ENCODE data around the gene PARG.
"Not testable (repeated sequence)": the region's sequence is repeated elsewhere in the genome, so short reads cannot be mapped to it uniquely, and the experiment has no call there.

PARG gene

DNA sequence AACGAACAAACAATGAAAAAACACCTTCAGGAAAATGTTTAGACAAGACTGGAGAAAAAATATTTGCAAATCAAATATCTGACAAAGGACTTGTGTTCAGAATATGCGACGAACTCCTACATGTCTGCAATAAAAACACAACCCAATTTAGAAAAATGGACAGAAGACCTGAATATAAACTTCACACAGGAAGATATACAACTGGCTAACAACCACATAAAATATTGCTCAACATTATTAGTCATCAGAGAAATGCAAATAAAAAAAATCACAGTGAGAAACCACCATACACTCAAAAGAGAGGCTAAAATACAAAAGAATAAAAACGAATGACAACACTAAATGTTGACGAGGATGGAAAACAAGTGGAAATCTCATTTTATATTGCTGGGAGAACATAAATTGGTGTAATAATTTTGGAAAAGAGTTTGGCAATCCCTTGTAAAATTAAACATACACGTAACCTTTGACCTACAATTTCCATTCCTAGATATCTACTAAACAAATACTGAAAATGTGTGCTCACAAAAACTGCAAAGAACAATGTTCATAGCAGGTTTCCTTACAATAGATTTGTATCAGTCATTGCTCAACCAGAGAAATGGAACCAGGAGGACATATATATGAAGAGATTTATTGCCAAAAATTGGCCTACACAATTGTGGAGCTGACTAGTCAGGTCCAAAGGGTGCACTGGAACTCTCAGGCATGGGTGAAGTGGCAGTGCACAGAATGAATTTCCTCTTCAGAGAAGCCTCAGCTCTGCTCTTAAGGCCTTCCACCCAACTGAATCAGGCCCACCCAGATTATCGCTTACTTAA, 96.8 kb downstream of the PARG start:
- H3K9ac ChIP-seq (ENCODE audit: low read depth, low read length, poor library complexity, severe bottlenecking) = no peak overlapping the region
- H3K79me2 ChIP-seq (ENCODE audit: insufficient read depth, low read length) = no peaks in the 10 kb centered on the region
- H3K27me3 ChIP-seq (ENCODE audit: insufficient read depth, low read length, poor library complexity, severe bottlenecking) = no peaks in the 10 kb centered on the region
- H3K9me2 ChIP-seq (replicated peaks; ENCODE audit: low read depth, low read length) = no peaks in the 10 kb centered on the region
- no peak overlapping the region for H2AFZ ChIP-seq (ENCODE audit: low read length)
- no peaks in the 10 kb centered on the region for H3K9me3 ChIP-seq (ENCODE audit: insufficient read depth, low read depth, low read length)
- H3K36me3 ChIP-seq (ENCODE audit: insufficient read depth, low read length) = peaks cover 21% of the 10 kb centered on the region; the same call in 1 of the 2 replicates
- H3K4me3 ChIP-seq (ENCODE audit: low read length, poor library complexity, severe bottlenecking) = no peak overlapping the region
- H3F3A ChIP-seq (ENCODE audit: low read depth) = no peaks in the 10 kb centered on the region
- no peaks in the 10 kb centered on the region for H4K20me1 ChIP-seq (ENCODE audit: insufficient read depth, low read length, poor library complexity, severe bottlenecking)
- no peaks in the 10 kb centered on the region for H3K4me1 ChIP-seq (ENCODE audit: insufficient read depth, low read length, poor library complexity, severe bottlenecking)
- no peak overlapping the region for H3K4me2 ChIP-seq (ENCODE audit: low read depth, low read length, poor library complexity, severe bottlenecking)
- TF ChIP-seq, protein P1, sequence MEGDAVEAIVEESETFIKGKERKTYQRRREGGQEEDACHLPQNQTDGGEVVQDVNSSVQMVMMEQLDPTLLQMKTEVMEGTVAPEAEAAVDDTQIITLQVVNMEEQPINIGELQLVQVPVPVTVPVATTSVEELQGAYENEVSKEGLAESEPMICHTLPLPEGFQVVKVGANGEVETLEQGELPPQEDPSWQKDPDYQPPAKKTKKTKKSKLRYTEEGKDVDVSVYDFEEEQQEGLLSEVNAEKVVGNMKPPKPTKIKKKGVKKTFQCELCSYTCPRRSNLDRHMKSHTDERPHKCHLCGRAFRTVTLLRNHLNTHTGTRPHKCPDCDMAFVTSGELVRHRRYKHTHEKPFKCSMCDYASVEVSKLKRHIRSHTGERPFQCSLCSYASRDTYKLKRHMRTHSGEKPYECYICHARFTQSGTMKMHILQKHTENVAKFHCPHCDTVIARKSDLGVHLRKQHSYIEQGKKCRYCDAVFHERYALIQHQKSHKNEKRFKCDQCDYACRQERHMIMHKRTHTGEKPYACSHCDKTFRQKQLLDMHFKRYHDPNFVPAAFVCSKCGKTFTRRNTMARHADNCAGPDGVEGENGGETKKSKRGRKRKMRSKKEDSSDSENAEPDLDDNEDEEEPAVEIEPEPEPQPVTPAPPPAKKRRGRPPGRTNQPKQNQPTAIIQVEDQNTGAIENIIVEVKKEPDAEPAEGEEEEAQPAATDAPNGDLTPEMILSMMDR (conservative IDR thresholded peaks at IDR 0.05; ENCODE audit: low read length) = no peak
- no peak for TF ChIP-seq EZH2phosphoT487 (IDR thresholded peaks at IDR 0.05; ENCODE audit: borderline replicate concordance)

DNA sequence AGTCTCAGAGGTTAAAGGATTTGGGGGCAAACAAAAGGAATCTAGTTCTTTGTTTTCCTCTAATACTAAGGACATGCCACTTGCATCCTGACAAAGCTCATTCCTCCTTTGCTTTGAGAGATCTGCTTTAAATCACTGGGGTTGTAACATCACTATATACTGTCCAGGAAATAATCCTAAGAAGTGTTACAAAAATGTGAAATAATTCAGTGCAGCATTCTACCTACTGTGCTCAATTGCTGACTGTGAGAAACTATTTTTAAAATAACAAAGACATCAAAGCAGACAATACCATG, 99.5 kb downstream of the PARG start:
- H3K9me2 ChIP-seq (replicated peaks; ENCODE audit: low read depth, low read length); H3K79me2 ChIP-seq (ENCODE audit: insufficient read depth, low read length); H3K9ac ChIP-seq (ENCODE audit: low read depth, low read length, poor library complexity, severe bottlenecking); H3K4me2 ChIP-seq (ENCODE audit: low read depth, low read length, poor library complexity, severe bottlenecking); H3K4me3 ChIP-seq (ENCODE audit: low read length, poor library complexity, severe bottlenecking); H3K27me3 ChIP-seq (ENCODE audit: insufficient read depth, low read length, poor library complexity, severe bottlenecking); H3F3A ChIP-seq (ENCODE audit: low read depth); H3K9me3 ChIP-seq (ENCODE audit: insufficient read depth, low read depth, low read length); H4K20me1 ChIP-seq (ENCODE audit: insufficient read depth, low read length, poor library complexity, severe bottlenecking); H3K4me1 ChIP-seq (ENCODE audit: insufficient read depth, low read length, poor library complexity, severe bottlenecking); H2AFZ ChIP-seq (ENCODE audit: low read length): not testable (repeated sequence)
- H3K36me3 ChIP-seq (ENCODE audit: insufficient read depth, low read length) = peaks cover 37% of the 10 kb centered on the region; the same call in 1 of the 2 replicates

GRCh38 chr10:49841615-49842332, 100.1 kb downstream of the PARG start:
- Histone ChIP-seq H3K79me2 (ENCODE audit: insufficient read depth, low read length) (no peaks in the 10 kb centered on the region), H2AFZ (ENCODE audit: low read length) (no peak overlapping the region), H3K27me3 (ENCODE audit: insufficient read depth, low read length, poor library complexity, severe bottlenecking) (no peaks in the 10 kb centered on the region), H3K9ac (ENCODE audit: low read depth, low read length, poor library complexity, severe bottlenecking) (no peak overlapping the region), H3K9me3 (ENCODE audit: insufficient read depth, low read depth, low read length) (no peaks in the 10 kb centered on the region), H3K4me1 (ENCODE audit: insufficient read depth, low read length, poor library complexity, severe bottlenecking) (no peaks in the 10 kb centered on the region), H3K4me3 (ENCODE audit: low read length, poor library complexity, severe bottlenecking) (no peak overlapping the region), H3K9me2 (replicated peaks; ENCODE audit: low read depth, low read length) (no peaks in the 10 kb centered on the region), H3K36me3 (ENCODE audit: insufficient read depth, low read length) (peaks cover 37% of the 10 kb centered on the region; the same call in 1 of the 2 replicates), H3F3A (ENCODE audit: low read depth) (no peaks in the 10 kb centered on the region), H3K4me2 (ENCODE audit: low read depth, low read length, poor library complexity, severe bottlenecking) (no peak overlapping the region), H4K20me1 (ENCODE audit: insufficient read depth, low read length, poor library complexity, severe bottlenecking) (no peaks in the 10 kb centered on the region)
- TF ChIP-seq, protein P1 (conservative IDR thresholded peaks at IDR 0.05; ENCODE audit: low read length) = no peak

Data from Loucy (cell line).